PC-3 (cell line): ENCODE measurements around the gene WNT7A.

Source experiments
- EZH2 ChIP-seq: fragments of 300-600 bp; sonication (generic); IDR thresholded peaks from one replicate; pipeline ENCODE4 v1.6.1; 2017; ENCODE audit warnings: antibody characterized with exemption, mild to moderate bottlenecking, low read length; ENCODE audit not compliant: unreplicated experiment
- TF ChIP-seq, protein P1 (sequence below): fragments of 300-600 bp; sonication (generic); conservative IDR thresholded peaks from 2 replicates; pipeline ENCODE4 v1.5.1; 2017; ENCODE audit warnings: antibody characterized with exemption, low read depth, mild to moderate bottlenecking, low read length

DNA sequence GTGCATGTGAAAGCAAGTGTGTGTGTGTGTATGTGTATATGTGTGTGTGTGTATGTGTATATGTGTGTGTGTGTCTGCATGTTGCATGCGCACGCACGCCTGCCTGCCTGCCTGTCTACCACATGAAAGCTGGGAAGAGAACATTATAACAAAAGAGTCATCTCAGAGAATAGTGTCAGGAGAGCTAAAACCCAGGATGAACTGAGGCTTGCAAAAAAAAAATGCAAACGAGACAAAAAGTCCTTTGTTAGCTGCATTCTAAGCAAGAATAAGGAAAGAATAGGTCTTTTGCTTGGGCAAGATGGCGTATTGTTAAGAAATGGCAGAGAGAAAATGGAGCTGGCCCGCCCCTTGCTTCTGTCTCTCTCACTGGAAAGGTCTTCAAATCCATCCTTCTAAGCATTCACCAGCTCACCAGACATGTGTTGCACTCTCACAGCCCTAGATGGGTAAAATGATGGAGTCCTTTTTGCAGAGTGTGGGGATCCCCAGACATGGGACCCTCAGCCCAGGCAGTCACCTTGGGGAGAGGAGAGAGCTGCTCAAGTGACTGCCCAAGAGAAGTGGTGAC lies 16.4 kb downstream of the WNT7A start:
- TF ChIP-seq, protein P1, sequence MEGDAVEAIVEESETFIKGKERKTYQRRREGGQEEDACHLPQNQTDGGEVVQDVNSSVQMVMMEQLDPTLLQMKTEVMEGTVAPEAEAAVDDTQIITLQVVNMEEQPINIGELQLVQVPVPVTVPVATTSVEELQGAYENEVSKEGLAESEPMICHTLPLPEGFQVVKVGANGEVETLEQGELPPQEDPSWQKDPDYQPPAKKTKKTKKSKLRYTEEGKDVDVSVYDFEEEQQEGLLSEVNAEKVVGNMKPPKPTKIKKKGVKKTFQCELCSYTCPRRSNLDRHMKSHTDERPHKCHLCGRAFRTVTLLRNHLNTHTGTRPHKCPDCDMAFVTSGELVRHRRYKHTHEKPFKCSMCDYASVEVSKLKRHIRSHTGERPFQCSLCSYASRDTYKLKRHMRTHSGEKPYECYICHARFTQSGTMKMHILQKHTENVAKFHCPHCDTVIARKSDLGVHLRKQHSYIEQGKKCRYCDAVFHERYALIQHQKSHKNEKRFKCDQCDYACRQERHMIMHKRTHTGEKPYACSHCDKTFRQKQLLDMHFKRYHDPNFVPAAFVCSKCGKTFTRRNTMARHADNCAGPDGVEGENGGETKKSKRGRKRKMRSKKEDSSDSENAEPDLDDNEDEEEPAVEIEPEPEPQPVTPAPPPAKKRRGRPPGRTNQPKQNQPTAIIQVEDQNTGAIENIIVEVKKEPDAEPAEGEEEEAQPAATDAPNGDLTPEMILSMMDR: no peak
- TF ChIP-seq EZH2: no peak
